GM12891 (cell line): ENCODE measurements around the gene CYFIP2.

Experiments used
- POLR2A ChIP-seq: IDR thresholded peaks from 2 replicates; pipeline ENCODE4 v1.6.1; 2011; ENCODE audit warnings: low read depth, low read length, control low read depth
- POLR2AphosphoS5 ChIP-seq: IDR thresholded peaks from 2 replicates; pipeline ENCODE4 v1.6.1; 2011; ENCODE audit warnings: low read depth, low read length, control low read depth
- POU2F2 ChIP-seq: IDR thresholded peaks from 2 replicates; pipeline ENCODE4 v1.6.1; 2011; ENCODE audit warnings: low read depth, mild to moderate bottlenecking, control low read depth, low read length, moderate library complexity
- SPI1 ChIP-seq: IDR thresholded peaks from 2 replicates; pipeline ENCODE4 v1.6.1; 2011; ENCODE audit warnings: low read depth, low read length, control low read depth
- TAF1 ChIP-seq: IDR thresholded peaks from 2 replicates; pipeline ENCODE4 v1.6.1; 2011; ENCODE audit warnings: low read depth, low read length, control low read depth

- no peak for TF ChIP-seq POLR2A
- no peak for TF ChIP-seq POLR2AphosphoS5
- TF ChIP-seq POU2F2, result no peak
- TF ChIP-seq SPI1, result no peak
- TF ChIP-seq TAF1, result no peak
These were observed 28.6 kb downstream of the CYFIP2 start for GRCh38 chr5:157294407-157295091.
